Measurements from ENCODE around the gene OSBPL7. TPM values are rescaled to one million over a fixed set of nuclear protein-coding genes. Genes with fewer than 3 reads are reported as not detected.

The OSBPL7 gene
- total and polyA plus RNA-seq, 2 of the 13 experiments (the other 11 are each of a cell fraction or from before 2014, with no cell fraction given): 4.7 to 6.6 TPM

DNA sequence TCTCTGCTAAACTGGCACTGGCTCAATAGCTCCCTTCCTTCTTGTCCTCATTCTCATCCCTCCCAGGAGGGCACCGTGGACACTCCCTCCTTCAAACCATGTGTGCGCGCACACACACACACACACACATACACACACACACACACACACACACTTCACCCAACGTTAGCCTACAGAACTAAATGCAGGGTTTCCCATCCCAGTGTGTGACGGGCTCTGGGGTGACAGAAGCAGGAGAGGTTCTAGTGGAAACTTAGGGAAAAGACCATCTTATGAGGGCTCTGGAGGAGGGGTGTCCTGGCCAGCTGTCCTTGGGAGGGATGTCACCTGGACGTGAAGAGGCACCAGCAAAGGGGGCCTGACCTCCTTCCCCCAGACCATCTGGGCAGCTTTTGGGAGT, 19.7 kb downstream of the OSBPL7 start:
- no peak overlapping the region for H3K9ac ChIP-seq (ENCODE audit: insufficient read depth, low read depth, low read length)
- no peak for FAIRE-seq
- POLR2A ChIA-PET: no interaction called here
- intact Hi-C loops (cut with micrococcal nuclease; ENCODE audit: unreplicated experiment): loop anchor here (1.0 kb wide), 1 partner anchor 26 kb away; no protein-coding TSS in a partner anchor
- CTCF ChIA-PET (ENCODE audit: low intra/inter-chr PET ratio, low total read pairs): interaction anchor here (1.3 to 2.2 kb wide), 2 partner anchors 25 to 137 kb away, joined by 4 to 15 read pairs; no protein-coding TSS in a partner anchor
- H3K27ac ChIP-seq (ENCODE audit: extremely low read length, insufficient read depth, low read length): no peak overlapping the region
- no peaks in the 10 kb centered on the region for H3K4me1 ChIP-seq (ENCODE audit: insufficient read depth, low read length)
- H3K9me3 ChIP-seq (ENCODE audit: low read length): no peaks in the 10 kb centered on the region
- no peak for DNase-seq (ENCODE audit: low spot score)
- WGBS (ENCODE audit: low lambda C conversion rate): 19% methylated on average over 6 of the region's 6 CpGs
- TF ChIP-seq ZNF878 (CRISPR knock-in tag; IDR thresholded peaks at IDR 0.05): no peak
- TF ChIP-seq, protein P1, sequence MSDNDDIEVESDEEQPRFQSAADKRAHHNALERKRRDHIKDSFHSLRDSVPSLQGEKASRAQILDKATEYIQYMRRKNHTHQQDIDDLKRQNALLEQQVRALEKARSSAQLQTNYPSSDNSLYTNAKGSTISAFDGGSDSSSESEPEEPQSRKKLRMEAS (IDR thresholded peaks at IDR 0.05): no peak
- no peak for TF ChIP-seq TRIM24 (CRISPR knock-in tag; IDR thresholded peaks at IDR 0.05)
- no peak for TF ChIP-seq JUN (CRISPR knock-in tag; IDR thresholded peaks at IDR 0.05)
- no peak for TF ChIP-seq ZNF234 (CRISPR knock-in tag; conservative IDR thresholded peaks at IDR 0.05)
- no peak for TF ChIP-seq THAP11 (CRISPR knock-in tag; IDR thresholded peaks at IDR 0.05)
- TF ChIP-seq JDP2 (CRISPR knock-in tag; IDR thresholded peaks at IDR 0.05; ENCODE audit: borderline replicate concordance): no peak
- TF ChIP-seq KDM3A (CRISPR knock-in tag; IDR thresholded peaks at IDR 0.05; ENCODE audit: low read depth): no peak
- no peak for TF ChIP-seq MIXL1 (CRISPR knock-in tag; IDR thresholded peaks at IDR 0.05)
- TF ChIP-seq HCFC1 (IDR thresholded peaks at IDR 0.05; ENCODE audit: low read depth, low read length): no peak
- no peak for TF ChIP-seq ZMYM3 (CRISPR knock-in tag; IDR thresholded peaks at IDR 0.05)
- TF ChIP-seq CHD2 (IDR thresholded peaks at IDR 0.05; ENCODE audit: low read depth, low read length): no peak
- TF ChIP-seq IKZF1 (IDR thresholded peaks at IDR 0.05): no peak
- peaks cover 4% of the 10 kb centered on the region; the same call in 1 of the 2 replicates for H4K20me1 ChIP-seq (ENCODE audit: insufficient read depth, low read length)
- in situ Hi-C loops (cut with HindIII; ENCODE audit: extremely low pct_ligation_motif_present, low pct_unique_long_range_greater_than_20kb): no loop called here
- H3K36me3 ChIP-seq (replicated peaks in 1 of 2; ENCODE audit: control insufficient read depth in 1 of 2, insufficient read depth in 2 of 2, low read length in 2 of 2): no peaks in the 10 kb centered on the region
- H3K4me2 ChIP-seq (ENCODE audit: low read depth, low read length): no peak overlapping the region
- ATAC-seq: no peak
- H3K79me2 ChIP-seq (ENCODE audit: insufficient read depth, low read length): no peaks in the 10 kb centered on the region
- no peak overlapping the region for H2AFZ ChIP-seq (ENCODE audit: low read length)
- H3K4me3 ChIP-seq (replicated peaks in 1 of 3; ENCODE audit: insufficient read depth in 1 of 3, low read depth in 2 of 3, low read length in 3 of 3): no peak overlapping the region
- peaks cover 4 to 16% of the 10 kb centered on the region in 2 experiments; a peak in 3 of 5 replicates for H3K27me3 ChIP-seq (ENCODE audit: control insufficient read depth in 1 of 2, insufficient read depth in 2 of 2, low read length in 2 of 2)
- no TSS peak for BruUV-seq (replicated peaks)

Measured in HepG2 (cell line).